Ramos (cell line): ENCODE measurements around the gene ISY1.
"Not testable (repeated sequence)": the region's sequence is repeated elsewhere in the genome, so short reads cannot be mapped to it uniquely, and the experiment has no call there.

Experiments used
- in situ Hi-C: fragments of 300-500 bp; cut with MboI; formaldehyde crosslinking; loops from one replicate; pipeline ENCODE4 v1.14.3; 2022; ENCODE audit warnings: low sequenced_read_pairs; ENCODE audit not compliant: unreplicated experiment

The ISY1 gene

DNA sequence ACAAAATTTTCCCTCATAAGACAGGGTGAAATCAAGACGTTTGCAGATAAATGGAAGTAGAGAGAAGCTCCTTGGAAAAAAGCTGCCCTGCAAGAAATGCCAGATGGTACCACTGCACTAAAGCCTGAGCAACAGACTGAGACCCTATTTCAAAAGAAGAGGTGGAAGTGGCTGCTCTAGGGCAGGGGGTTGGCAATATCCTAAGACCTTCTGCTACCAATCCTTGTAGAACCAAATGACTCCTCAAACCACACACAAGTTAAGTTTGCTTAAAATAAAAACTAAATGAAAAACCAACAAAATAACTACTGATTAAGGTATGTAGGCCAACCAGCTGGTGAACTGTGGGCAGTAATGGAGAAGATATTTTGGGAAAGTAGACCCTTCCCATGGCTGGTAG lies 60.6 kb downstream of the ISY1 start:
- in situ Hi-C loops, result no loop called here

DNA sequence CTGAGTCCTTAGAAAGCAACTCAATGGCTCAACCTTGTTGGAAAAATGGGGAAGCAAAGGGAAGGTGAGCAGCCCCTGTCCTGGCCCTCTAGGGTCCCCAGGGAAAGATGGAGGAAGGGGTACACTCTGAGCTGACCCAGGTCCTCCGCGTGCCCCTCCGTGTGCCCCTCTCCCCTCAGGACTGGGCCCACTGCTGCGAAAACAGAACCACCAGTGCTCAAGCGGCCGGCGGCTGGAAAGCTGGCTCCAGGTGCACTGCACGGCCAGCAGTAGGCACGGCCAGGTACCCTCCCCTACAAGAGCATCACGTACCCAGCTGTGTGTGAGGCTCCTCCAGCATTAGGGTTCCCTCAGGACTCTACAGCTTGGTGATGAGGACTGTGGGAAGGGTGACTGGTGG lies 65.6 kb downstream of the ISY1 start:
- in situ Hi-C loops, result no loop called here

DNA sequence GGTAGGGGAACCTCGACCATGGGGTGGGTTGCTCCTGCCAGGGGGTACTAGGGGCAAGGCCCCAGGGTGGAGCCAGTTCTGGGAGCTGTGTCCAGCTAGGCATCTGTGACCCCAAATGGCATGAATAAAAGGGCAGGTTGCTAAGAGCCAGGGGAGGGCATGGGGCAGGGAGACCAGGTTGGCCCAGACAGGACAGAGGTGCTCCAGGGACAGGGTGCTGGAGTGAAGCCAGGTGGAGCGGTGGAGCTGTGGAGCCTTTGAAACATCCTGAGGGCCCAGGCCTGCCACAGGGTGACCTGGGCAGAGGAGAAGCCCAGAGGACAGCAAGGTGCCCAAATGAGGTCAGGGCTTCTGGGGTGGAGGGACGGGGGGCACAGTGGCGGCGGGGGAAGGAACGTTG lies 72.6 kb downstream of the ISY1 start:
- in situ Hi-C loops, result not testable (repeated sequence)

DNA sequence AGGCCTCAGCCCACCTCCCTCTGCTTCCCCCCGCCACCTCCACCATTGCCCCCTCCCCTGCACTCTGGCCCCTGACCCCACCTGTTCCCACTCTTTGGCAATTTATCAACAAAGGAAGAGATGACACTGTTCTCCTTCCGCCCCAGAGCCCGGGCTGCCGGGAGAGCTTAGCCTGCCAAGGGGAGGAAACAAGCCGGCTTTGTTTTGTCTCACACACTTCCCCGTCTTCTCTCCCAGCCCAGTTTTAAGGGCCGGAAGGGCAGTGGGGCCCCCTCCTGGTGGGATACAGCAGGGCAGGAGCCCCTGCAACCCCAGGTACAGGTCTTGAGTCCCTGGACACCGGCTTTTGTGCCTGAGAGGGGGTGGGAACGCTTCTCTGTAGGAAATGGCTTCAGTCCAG lies 73.0 kb downstream of the ISY1 start:
- in situ Hi-C loops, result not testable (repeated sequence)

DNA sequence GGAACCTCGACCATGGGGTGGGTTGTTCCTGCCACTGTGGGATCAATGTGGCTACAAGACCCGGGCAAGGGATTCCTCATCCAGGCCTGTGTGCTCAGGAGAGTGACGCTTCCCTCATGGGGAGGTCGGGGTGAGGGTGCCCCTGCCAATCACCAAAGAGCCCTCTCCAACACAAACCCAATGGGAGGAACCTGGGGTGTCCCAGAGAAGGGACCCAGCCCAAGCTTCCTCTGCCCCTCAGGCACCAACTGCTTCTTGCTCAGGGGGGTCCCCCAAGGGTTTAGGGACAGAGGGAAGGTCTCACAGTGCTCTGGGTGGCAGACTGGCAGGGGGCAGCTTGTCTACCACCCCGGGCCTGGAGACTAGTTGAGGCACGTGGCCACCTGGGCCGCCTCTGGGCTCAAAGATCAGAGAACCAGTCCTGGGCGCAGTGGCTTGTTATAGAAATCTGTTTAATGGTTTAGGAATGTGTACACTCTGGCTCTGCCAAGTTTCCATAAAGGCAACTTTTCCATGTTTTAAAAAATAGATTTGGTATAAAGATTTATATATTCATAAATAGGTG lies 73.6 kb downstream of the ISY1 start:
- in situ Hi-C loops, result no loop called here

DNA sequence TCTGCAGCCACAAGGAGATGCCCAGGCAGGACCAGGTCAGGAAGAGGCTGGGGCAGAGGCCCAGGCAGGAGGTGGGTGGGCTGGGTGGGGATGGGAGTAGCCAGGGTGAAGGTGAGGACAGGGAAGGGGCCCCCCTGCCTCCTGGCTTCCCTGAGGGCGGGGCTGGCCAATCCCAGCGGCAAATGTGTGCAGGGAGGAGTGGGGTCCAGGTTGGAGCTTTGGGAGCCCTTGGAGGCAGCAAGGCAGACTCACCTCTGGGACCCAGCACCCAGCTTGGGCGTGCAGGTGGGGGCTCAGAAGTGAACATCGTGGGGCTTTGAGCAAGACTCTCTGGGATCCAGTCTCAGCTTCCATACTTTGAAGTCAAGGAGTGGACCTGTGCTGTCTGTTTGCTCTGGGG lies 75.0 kb downstream of the ISY1 start:
- in situ Hi-C loops, result no loop called here

DNA sequence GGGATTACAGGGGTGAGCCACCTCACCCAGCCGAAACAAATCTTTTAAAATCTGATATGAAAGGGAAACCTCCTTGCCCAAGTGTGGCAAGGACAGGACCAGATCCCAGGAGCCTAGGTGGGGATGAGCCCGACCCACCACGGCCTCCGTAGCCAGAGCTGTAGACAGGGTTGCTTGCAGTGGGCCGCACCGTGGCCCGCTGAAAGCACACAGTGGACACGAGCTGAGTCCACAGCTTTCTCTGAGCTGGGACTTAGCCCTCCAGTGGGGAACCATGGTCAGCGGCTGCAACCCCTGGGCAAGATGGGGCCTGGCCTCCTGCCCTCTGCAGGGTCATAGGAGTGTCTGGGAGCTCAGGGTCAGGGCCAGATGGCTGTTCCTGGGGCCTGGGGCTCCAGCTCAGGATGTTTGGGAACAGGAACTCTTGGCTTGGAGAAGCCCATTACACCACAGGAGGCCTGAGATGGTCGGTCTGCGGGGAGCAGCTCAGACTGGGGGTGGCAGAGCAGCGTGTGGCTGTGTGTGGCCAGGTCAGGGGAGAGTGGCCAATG lies 75.6 kb downstream of the ISY1 start:
- in situ Hi-C loops, result no loop called here

DNA sequence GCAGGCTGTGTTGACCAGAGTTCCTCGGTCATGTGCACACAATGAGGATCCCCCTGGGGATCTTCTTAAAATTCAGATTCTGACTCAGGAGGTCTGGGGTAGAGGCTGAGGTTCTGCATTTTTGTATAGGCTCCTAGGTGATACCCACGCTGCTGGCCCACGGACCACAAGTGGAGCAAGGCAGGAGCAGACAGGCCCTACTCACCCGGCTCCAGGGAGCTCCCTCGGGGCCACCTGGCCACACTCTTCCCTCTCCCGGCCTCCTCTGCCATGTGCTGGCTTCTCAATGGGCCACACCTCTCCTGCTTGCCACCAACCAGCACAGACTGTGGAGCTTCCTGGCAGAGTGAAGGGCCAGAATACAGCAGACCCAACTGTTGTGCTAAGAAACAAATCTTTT lies 76.4 kb downstream of the ISY1 start:
- in situ Hi-C loops, result no loop called here

DNA sequence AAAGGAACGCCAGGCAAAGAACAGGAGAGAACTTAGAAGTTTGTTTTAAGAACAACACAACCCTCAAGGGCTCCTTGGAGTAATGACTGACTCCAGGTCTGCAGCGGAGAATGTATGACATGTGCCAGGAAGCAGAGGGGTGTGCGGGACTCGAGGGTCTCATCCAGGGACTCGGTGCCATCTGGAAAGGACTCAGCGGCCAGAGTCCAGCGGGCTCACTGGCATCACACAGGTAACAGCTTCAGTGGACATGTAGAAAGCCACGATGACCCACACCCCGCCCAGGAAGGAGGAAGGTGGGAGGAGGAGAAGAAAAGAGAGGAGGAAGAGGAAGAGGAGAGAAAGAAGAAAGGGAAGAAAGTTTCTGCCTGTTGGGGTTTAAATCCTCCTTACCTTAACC lies 78.8 kb downstream of the ISY1 start:
- in situ Hi-C loops, result no loop called here

DNA sequence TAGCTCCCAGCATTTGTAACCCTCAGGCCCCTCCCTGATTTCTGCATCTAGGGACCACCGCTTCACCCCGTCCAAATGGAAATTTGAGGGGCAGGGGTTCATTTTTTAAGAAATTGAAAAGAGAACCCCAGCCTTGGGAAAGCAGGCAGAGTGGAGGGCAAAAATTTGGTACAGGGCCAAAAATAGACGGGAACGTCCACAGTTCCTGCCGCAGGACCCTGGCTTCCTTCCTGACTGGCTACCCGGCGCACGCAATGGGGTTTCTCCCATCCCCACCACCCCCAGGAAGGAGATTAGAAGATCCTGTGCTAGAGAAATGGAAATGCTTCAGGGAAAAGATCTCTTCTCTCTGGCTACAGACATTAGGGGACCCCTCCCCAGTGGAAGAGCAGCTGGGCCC lies 79.4 kb downstream of the ISY1 start:
- in situ Hi-C loops, result no loop called here

DNA sequence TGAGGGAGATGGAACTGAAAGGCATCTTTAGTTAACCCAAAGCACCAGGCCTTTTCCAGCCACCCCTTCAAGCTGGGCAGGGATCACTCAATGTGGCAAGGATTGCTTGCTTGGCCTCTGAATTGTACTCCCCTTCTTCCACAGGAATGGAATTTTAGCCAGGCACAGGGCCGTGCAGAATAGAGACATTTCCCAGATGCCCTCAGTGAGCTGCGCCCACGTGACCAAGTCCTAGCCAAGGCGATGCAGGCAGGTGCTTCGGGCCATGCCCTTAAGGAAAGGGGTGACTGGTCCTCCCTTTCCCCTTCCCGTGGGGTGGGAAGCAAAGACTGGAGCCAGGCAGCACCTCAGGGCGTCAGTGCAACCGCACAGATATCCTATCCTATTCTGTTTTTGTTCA lies 82.4 kb downstream of the ISY1 start:
- in situ Hi-C loops, result no loop called here
